H1 (cell line): ENCODE measurements around the gene BAAT. TPM values are rescaled to one million over a fixed set of nuclear protein-coding genes. Genes with fewer than 3 reads are reported as not detected.
A peak's percentile ranks its signal among the peaks of the same experiment; 100 is the strongest.

Source experiments
- ATF3 ChIP-seq: IDR thresholded peaks from 2 replicates; pipeline ENCODE4 v1.6.1; 2011; ENCODE audit warnings: low read depth, mild to moderate bottlenecking, low read length; ENCODE audit not compliant: insufficient read depth
- BRCA1 ChIP-seq: IDR thresholded peaks from 2 replicates; pipeline ENCODE4 v1.6.1; 2012; ENCODE audit warnings: low read depth, low read length, improper control_type of control experiment
- CEBPB ChIP-seq: IDR thresholded peaks from 2 replicates; pipeline ENCODE4 v1.6.1; 2012; ENCODE audit warnings: low read depth, low read length
- CHD1 ChIP-seq: IDR thresholded peaks from 2 replicates; pipeline ENCODE4 v1.6.1; 2012; ENCODE audit warnings: low read depth, low read length, improper control_type of control experiment
- CHD2 ChIP-seq: IDR thresholded peaks from 2 replicates; pipeline ENCODE4 v1.6.1; 2012; ENCODE audit warnings: low read length, improper control_type of control experiment
- CTCF ChIP-seq, 3 experiments: IDR thresholded peaks; 1 replicate in 2 of 3; 2 replicates in 1 of 3; pipeline versions ENCODE4 v1.5.1 to v1.6.1; 2011; ENCODE audit warnings: low read length in 3 of 3, mild to moderate bottlenecking in 3 of 3, inconsistent platforms in 2 of 3, low read depth in 1 of 3, moderate library complexity in 1 of 3; ENCODE audit not compliant: insufficient read depth in 1 of 3; ENCODE audit errors: control extremely low read depth in 1 of 3
- E2F6 ChIP-seq: IDR thresholded peaks from 2 replicates; pipeline ENCODE4 v1.6.1; 2012; ENCODE audit warnings: inconsistent platforms
- EP300 ChIP-seq, 2 experiments: IDR thresholded peaks; 1 replicate in 1 of 2; 2 replicates in 1 of 2; pipeline ENCODE4 v1.6.1; 2011 to 2012; ENCODE audit warnings: low read depth in 2 of 2, low read length in 2 of 2, mild to moderate bottlenecking in 2 of 2, borderline replicate concordance in 1 of 2, inconsistent platforms in 1 of 2, moderate library complexity in 1 of 2
- JUN ChIP-seq: IDR thresholded peaks from 2 replicates; pipeline ENCODE4 v1.6.1; 2011; ENCODE audit warnings: low read depth, mild to moderate bottlenecking, improper control_type of control experiment, low read length
- JUND ChIP-seq: IDR thresholded peaks from 2 replicates; pipeline ENCODE4 v1.6.1; 2011; ENCODE audit warnings: mild to moderate bottlenecking, improper control_type of control experiment, low read length
- KDM4A ChIP-seq: IDR thresholded peaks from one replicate; pipeline ENCODE4 v1.7.1; 2012; ENCODE audit warnings: low read depth, mild to moderate bottlenecking, moderate library complexity, low read length, inconsistent platforms; ENCODE audit not compliant: severe bottlenecking
- KDM5A ChIP-seq: fragments of 200-600 bp; IDR thresholded peaks from 2 replicates; pipeline ENCODE4 v1.7.1; 2012; ENCODE audit warnings: mild to moderate bottlenecking, low read length, inconsistent platforms, mixed read lengths
- PHF8 ChIP-seq: fragments of 200-600 bp; sonication (generic); conservative IDR thresholded peaks from 2 replicates; pipeline ENCODE4 v1.7.1; 2012; ENCODE audit warnings: low read depth, mild to moderate bottlenecking, inconsistent platforms, low read length, moderate library complexity
- POLR2A ChIP-seq, 2 experiments: IDR thresholded peaks; 1 replicate in 1 of 2; 2 replicates in 1 of 2; pipeline ENCODE4 v1.6.1; 2011; ENCODE audit warnings: low read depth in 2 of 2, low read length in 2 of 2, mild to moderate bottlenecking in 2 of 2; ENCODE audit errors: control extremely low read depth in 1 of 2
- RXRA ChIP-seq: IDR thresholded peaks from 2 replicates; pipeline ENCODE4 v1.6.1; 2011; ENCODE audit warnings: low read depth, mild to moderate bottlenecking, low read length, moderate library complexity; ENCODE audit not compliant: insufficient read depth
- SIN3A ChIP-seq, 2 experiments: IDR thresholded peaks in 1 of 2; conservative IDR thresholded peaks in 1 of 2; 2 replicates each; pipeline ENCODE4 v1.6.1; 2011 to 2012; ENCODE audit warnings: low read length in 2 of 2, improper control_type of control experiment in 1 of 2, low read depth in 1 of 2, mild to moderate bottlenecking in 1 of 2
- USF2 ChIP-seq: IDR thresholded peaks from 2 replicates; pipeline ENCODE4 v1.6.1; 2011; ENCODE audit warnings: low read length, improper control_type of control experiment
- YY1 ChIP-seq: IDR thresholded peaks from 2 replicates; pipeline ENCODE4 v1.6.1; 2011; ENCODE audit warnings: low read depth, mild to moderate bottlenecking, low read length
- polyA plus RNA-seq, 7 experiments: library from polyadenylated mRNA; depleted of rRNA in 3 of 7; stranded (reverse) in 5 of 7; unstranded in 2 of 7; fragments of >200 nt in 5 of 7; fragments of 200-250 nt in 2 of 7; gene quantifications; 1 replicate in 5 of 7; 2 replicates in 1 of 7; 4 replicates in 1 of 7; pipeline versions ENCODE4 v1.2.1 to v1.2.3, GENCODE V29; 2011 to 2013; ENCODE audit warnings: missing spikeins in 2 of 7, mixed read lengths in 2 of 7
- total RNA-seq: library from RNA; stranded (reverse); fragmentation: NEBNext Ultra II Directional; extraction: Animal tissue kit (Norgen Biotek cat#: 25700); gene quantifications from 2 replicates; pipeline ENCODE4 v1.2.1, GENCODE V29; 2021

Gene BAAT
- total and polyA plus RNA-seq, 2 of the 8 experiments (the other 6 are each of a cell fraction or from before 2014, with no cell fraction given) = 0.09 to 0.17 TPM

GRCh38 chr9:101398068-101398929 is 13.5 kb upstream of the BAAT start, which contains the start of the genes MRPL50 and ZNF189 (continued):
- TF ChIP-seq EP300 (IDR thresholded peaks at IDR 0.05; ENCODE audit: borderline replicate concordance in 1 of 2, low read depth in 2 of 2, low read length in 2 of 2) (no peak), RXRA (no peak), JUN (no peak), CHD2 (peak; percentile 74), YY1 (peak; percentile 96), CEBPB (no peak), USF2 (no peak), CTCF (IDR thresholded peaks at IDR 0.05; ENCODE audit: control extremely low read depth in 1 of 3, insufficient read depth in 1 of 3, low read depth in 1 of 3, low read length in 3 of 3) (no peak), CHD1 (peak; percentile 56; the same call in 1 of the 2 replicates), SIN3A (conservative IDR thresholded peaks at IDR 0.05 in 1 of 2, IDR thresholded peaks at IDR 0.05 in 1 of 2; ENCODE audit: low read depth in 1 of 2, low read length in 2 of 2) (peak in 1 of 2 experiments; percentile 84; a peak in 2 of 4 replicates), PHF8 (peak; percentile 95), BRCA1 (0 out of 2 replicates have a peak, but pooled peaks have one; percentile 18), POLR2A (IDR thresholded peaks at IDR 0.05; ENCODE audit: control extremely low read depth in 1 of 2, low read depth in 2 of 2, low read length in 2 of 2) (peak; percentile 97 to 98), JUND (peak; percentile 21; the same call in 1 of the 2 replicates), KDM4A (peak; percentile 60), ATF3 (no peak), E2F6 (no peak), KDM5A (peak; percentile 66)
